Endothelial cell of umbilical vein (primary cell): ENCODE results near the gene CNTRL. TPM values are rescaled to one million over a fixed set of nuclear protein-coding genes. Genes with fewer than 3 reads are reported as not detected.

ENCODE experiments used
- BruUV-seq: library from RNA; stranded (reverse); fragments of 400-500 nt; replicated peaks from 2 replicates; lab custom pipeline; 2021; lab: Mats Ljungman, UMichigan
- CTCF ChIA-PET: fragments of 300-600, 350-600 bp; sonication (Branson Sonifier 250); formaldehyde crosslinking; loops from one replicate; lab custom pipeline; 2021; ENCODE audit warnings: antibody characterized with exemption, inconsistent platforms; lab: Charles Lee
- POLR2A ChIA-PET: fragments of 300-600, 350-600 bp; sonication (Branson Sonifier 250); formaldehyde crosslinking; loops from one replicate; lab custom pipeline; 2021; ENCODE audit warnings: antibody characterized with exemption, inconsistent platforms; lab: Charles Lee
- DNase-seq: peaks from one replicate; pipeline ENCODE4 v3.0.0-alpha.2; 2011; ENCODE audit warnings: low read depth, low spot score
- FAIRE-seq: peaks from 2 replicates; lab custom pipeline; 2011; peaks lifted over from hg19 to GRCh38; lab: Jason Lieb, UNC
- H2AFZ ChIP-seq: 2 replicates; pipeline ENCODE4 v1.6.0; 2012; ENCODE audit warnings: low read depth, low read length, control low read depth, inconsistent platforms
- H3K27ac ChIP-seq: 2 replicates; pipeline ENCODE4 v1.5.1; 2011; ENCODE audit warnings: low read depth, mild to moderate bottlenecking, control low read depth, low read length, moderate library complexity; ENCODE audit not compliant: insufficient read depth
- H3K27me3 ChIP-seq, 2 experiments: 2 replicates each; pipeline versions ENCODE4 v1.6.0 to v1.6.1; 2011; ENCODE audit warnings: low read length in 2 of 2, mixed read lengths in 1 of 2; ENCODE audit not compliant: control insufficient read depth in 2 of 2, insufficient read depth in 2 of 2
- H3K36me3 ChIP-seq, 2 experiments: 2 replicates in 1 of 2; 3 replicates in 1 of 2; pipeline ENCODE4 v1.5.1; 2011; ENCODE audit warnings: low read length in 2 of 2, mild to moderate bottlenecking in 1 of 2, moderate library complexity in 1 of 2; ENCODE audit not compliant: control insufficient read depth in 2 of 2, insufficient read depth in 2 of 2; ENCODE audit errors: extremely low read depth in 1 of 2
- H3K4me1 ChIP-seq: 3 replicates; pipeline ENCODE4 v1.5.1; 2011; ENCODE audit warnings: mild to moderate bottlenecking, low read length; ENCODE audit not compliant: control insufficient read depth, insufficient read depth; ENCODE audit errors: extremely low read depth
- H3K4me2 ChIP-seq: 2 replicates; pipeline ENCODE4 v1.6.1; 2011; ENCODE audit warnings: low read length, control low read depth, mixed read lengths; ENCODE audit not compliant: insufficient read depth
- H3K4me3 ChIP-seq, 3 experiments: fragments of 200-600 bp in 1 of 3; sonication (generic), shearing (Covaris generic) in 1 of 3; replicated peaks in 1 of 3; 2 replicates each; pipeline ENCODE4 v1.5.1; 2011 to 2016; ENCODE audit warnings: control low read depth in 3 of 3, low read length in 3 of 3, mild to moderate bottlenecking in 2 of 3, inconsistent platforms in 1 of 3, low read depth in 1 of 3, moderate library complexity in 1 of 3; ENCODE audit not compliant: insufficient read depth in 1 of 3
- H3K79me2 ChIP-seq: 2 replicates; pipeline ENCODE4 v1.6.0; 2012; ENCODE audit warnings: low read length, inconsistent platforms; ENCODE audit not compliant: control insufficient read depth, insufficient read depth
- H3K9ac ChIP-seq: replicated peaks from 2 replicates; pipeline ENCODE3; 2011; ENCODE audit warnings: low read length, control low read depth; ENCODE audit not compliant: insufficient read depth; ENCODE audit errors: extremely low read depth
- H3K9me1 ChIP-seq: replicated peaks from 3 replicates; pipeline ENCODE4 v1.6.0; 2011; ENCODE audit warnings: mild to moderate bottlenecking, low read length; ENCODE audit not compliant: control insufficient read depth, insufficient read depth; ENCODE audit errors: extremely low read depth
- H3K9me3 ChIP-seq: replicated peaks from 2 replicates; pipeline ENCODE4 v1.5.1; 2012; ENCODE audit warnings: low read length, inconsistent platforms; ENCODE audit not compliant: control insufficient read depth, insufficient read depth
- H4K20me1 ChIP-seq: replicated peaks from 2 replicates; pipeline ENCODE3; 2011; ENCODE audit warnings: mild to moderate bottlenecking, low read length; ENCODE audit not compliant: control insufficient read depth, insufficient read depth; ENCODE audit errors: extremely low read depth
- CTCF ChIP-seq, 2 donors: IDR thresholded peaks; 1 replicate in 1 of 2; 2 replicates in 1 of 2; pipeline ENCODE4 v1.5.1; 2011; ENCODE audit warnings: low read length in 2 of 2, mild to moderate bottlenecking in 2 of 2, moderate library complexity in 2 of 2, control low read depth in 1 of 2, inconsistent platforms in 1 of 2, low read depth in 1 of 2; ENCODE audit not compliant: insufficient read depth in 1 of 2; ENCODE audit errors: extremely low read depth in 1 of 2
- EZH2 ChIP-seq: IDR thresholded peaks from 2 replicates; pipeline ENCODE4 v1.6.1; 2012; ENCODE audit warnings: borderline replicate concordance, low read depth, mild to moderate bottlenecking, moderate library complexity, low read length, inconsistent platforms; ENCODE audit not compliant: severe bottlenecking
- FOS ChIP-seq: IDR thresholded peaks from 2 replicates; pipeline ENCODE4 v1.6.1; 2011; ENCODE audit warnings: mild to moderate bottlenecking, low read length, moderate library complexity, borderline replicate concordance; ENCODE audit not compliant: insufficient read depth
- GATA2 ChIP-seq: IDR thresholded peaks from 2 replicates; pipeline ENCODE4 v1.7.0; 2011; ENCODE audit warnings: low read depth, mild to moderate bottlenecking, moderate library complexity, mixed read lengths, low read length; ENCODE audit not compliant: insufficient read length, insufficient read depth
- JUN ChIP-seq: IDR thresholded peaks from 2 replicates; pipeline ENCODE4 v1.6.1; 2011; ENCODE audit warnings: borderline replicate concordance, low read depth; ENCODE audit not compliant: insufficient read length, insufficient read depth
- MAX ChIP-seq: IDR thresholded peaks from 2 replicates; pipeline ENCODE4 v1.6.1; 2011; ENCODE audit not compliant: insufficient read depth, insufficient read length
- MYC ChIP-seq: IDR thresholded peaks from one replicate; pipeline ENCODE4 v1.6.1; 2011; ENCODE audit warnings: mild to moderate bottlenecking, low read depth, low read length
- POLR2A ChIP-seq: IDR thresholded peaks from 2 replicates; pipeline ENCODE4 v1.6.1; 2012; ENCODE audit warnings: low read depth, mild to moderate bottlenecking, control low read depth, low read length
- POLR2AphosphoS5 ChIP-seq: IDR thresholded peaks from 2 replicates; pipeline ENCODE4 v1.6.1; 2012; ENCODE audit warnings: low read depth, mild to moderate bottlenecking, control low read depth, low read length, moderate library complexity; ENCODE audit not compliant: insufficient read depth
- dilution Hi-C: fragments of 300-500 bp; cut with MboI; formaldehyde crosslinking; loops from one replicate; pipeline ENCODE4 v1.15.0; 2019; ENCODE audit warnings: low sequenced_read_pairs; ENCODE audit not compliant: extremely low pct_ligation_motif_present
- intact Hi-C: fragments of 100-400 bp; cut with micrococcal nuclease; formaldehyde crosslinking; loops from one replicate; pipeline ENCODE4 v1.10.0; 2022
- polyA plus RNA-seq, 4 experiments: library from polyadenylated mRNA; depleted of rRNA in 3 of 4; stranded (reverse) in 3 of 4; unstranded in 1 of 4; fragments of >200 nt; gene quantifications; 2 replicates each; pipeline versions ENCODE4 v1.2.1 to v1.2.3, GENCODE V29; 2011 to 2012; ENCODE audit warnings: missing spikeins in 1 of 4
- total RNA-seq: library from RNA; stranded (reverse); gene quantifications from 2 replicates; pipeline ENCODE4 v1.2.3, GENCODE V29; 2021

CNTRL gene
- total and polyA plus RNA-seq, 2 donors (not counting 3 experiments of a cell fraction or from before 2014, with no cell fraction given), result 6.1 to 21.8 TPM

DNA sequence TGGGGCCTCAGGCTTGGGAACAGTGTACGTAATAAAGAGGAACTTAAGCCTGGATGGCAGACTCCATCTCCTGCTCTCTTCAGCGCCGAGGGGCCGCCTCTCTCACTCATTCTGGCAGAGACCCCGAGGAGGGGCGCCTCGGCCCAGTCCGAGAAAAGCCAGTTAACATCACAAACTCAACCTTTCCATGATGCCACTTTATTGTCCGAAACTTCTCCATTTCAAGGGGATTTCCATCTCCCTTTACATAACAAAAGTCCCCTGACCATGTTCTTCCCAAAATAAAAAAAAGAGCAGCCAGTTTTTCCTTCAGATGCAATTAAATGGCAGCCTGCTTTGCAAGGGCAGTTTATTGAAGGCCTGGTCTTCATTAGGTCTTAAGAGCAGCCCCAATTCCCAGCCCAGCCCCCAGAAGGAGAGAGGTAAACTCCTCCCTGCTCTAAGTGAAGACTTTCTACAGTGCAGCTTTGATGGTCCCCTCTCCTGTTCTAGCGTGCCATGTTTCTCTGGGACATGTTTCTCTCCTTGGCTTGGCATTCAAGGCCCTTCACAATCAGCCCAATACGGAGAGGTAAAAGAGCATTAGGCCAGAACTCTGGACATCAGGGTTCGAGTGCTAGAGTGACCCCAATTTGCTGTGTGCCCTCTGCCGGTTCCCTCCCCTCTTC, 146.4 kb downstream of the CNTRL start:
- DNase-seq (no peak), FAIRE-seq (no peak)
- H3K9ac ChIP-seq, result no peak overlapping the region
- H3K27me3 ChIP-seq, result no peaks in the 10 kb centered on the region
- no peak for TF ChIP-seq CTCF (IDR thresholded peaks at IDR 0.05; ENCODE audit: extremely low read depth in 1 of 2, insufficient read depth in 1 of 2, low read depth in 1 of 2, low read length in 2 of 2)
- no peak for TF ChIP-seq MAX
- TF ChIP-seq POLR2AphosphoS5, result no peak
- TF ChIP-seq POLR2A, result no peak
- no peak for TF ChIP-seq JUN
- no peak for TF ChIP-seq MYC
- TF ChIP-seq EZH2, result no peak
- TF ChIP-seq GATA2, result no peak
- TF ChIP-seq FOS, result no peak
- H2AFZ ChIP-seq, result no peak overlapping the region
- intact Hi-C loops (no loop called here), dilution Hi-C loops (no loop called here)
- ChIA-PET CTCF (interaction anchor here (0.7 kb wide), 1 partner anchor 99 kb away, joined by 3 read pairs; no protein-coding TSS in a partner anchor), POLR2A (no interaction called here)
- no peak overlapping the region for H3K4me2 ChIP-seq
- H3K9me1 ChIP-seq, result no peaks in the 10 kb centered on the region
- no peaks in the 10 kb centered on the region for H3K36me3 ChIP-seq
- no peaks in the 10 kb centered on the region for H4K20me1 ChIP-seq
- peaks cover 3% of the 10 kb centered on the region for H3K4me1 ChIP-seq
- BruUV-seq, result no TSS peak
- H3K27ac ChIP-seq, result no peak overlapping the region
- no peaks in the 10 kb centered on the region for H3K9me3 ChIP-seq
- no peak overlapping the region for H3K4me3 ChIP-seq
- H3K79me2 ChIP-seq, result no peaks in the 10 kb centered on the region
